ENCODE results near the gene CARD9. TPM values are rescaled to one million over a fixed set of nuclear protein-coding genes. Genes with fewer than 3 reads are reported as not detected.

CARD9 gene
- total RNA-seq, 6 experiments from 2014 or later = 0.48 to 1.6 (median 1.1) TPM

- Histone ChIP-seq H3K27ac (peak within 1 kb of the TSS; percentile 40 to 57 (median 40)), H3K27me3 (no peaks in the 10 kb centered on the region), H3K36me3 (no peaks in the 10 kb centered on the region), H3K9me3 (no peaks in the 10 kb centered on the region), H3K4me1 (no peaks in the 10 kb centered on the region), H3K4me3 (peak within 1 kb of the TSS; percentile 43 to 49 (median 46))
- intact Hi-C loops (cut with DNase I) = no loop called here
- peak; percentile 21 to 65 (median 48) for ATAC-seq
- WGBS (ENCODE audit: insufficient coverage, low coverage, low lambda C conversion rate, missing lambda C conversion rate) = no CpG with 5 or more reads among the region's 88 CpGs
- TF ChIP-seq POLR2A (IDR thresholded peaks at IDR 0.05) (peak; percentile 39), CTCF (IDR thresholded peaks at IDR 0.05) (no peak)
- peak in 1 of 3 donors; percentile 65 for DNase-seq
These were observed 46.0 kb downstream of the CARD9 start, which contains the start of gene GPSM1 for GRCh38 chr9:136327304-136327974. Gene GPSM1, plus strand, starts transcription at chr9:136327539. Its CDS starts 157 bp downstream, at chr9:136327696.

GRCh38 chr9:136326761-136327303 lies 46.6 kb downstream of the CARD9 start:
- H3K27me3 ChIP-seq = no peaks in the 10 kb centered on the region
- peak overlapping the region in 1 of 3 donors; percentile 46 for H3K4me3 ChIP-seq
- H3K36me3 ChIP-seq = no peaks in the 10 kb centered on the region
- intact Hi-C loops (cut with DNase I) = no loop called here
- no peaks in the 10 kb centered on the region for H3K9me3 ChIP-seq
- H3K27ac ChIP-seq = peak overlapping the region; percentile 40 to 57 (median 40)
- ATAC-seq (no peak), DNase-seq (no peak)
- H3K4me1 ChIP-seq = no peaks in the 10 kb centered on the region
- 0% methylated on average over 1 of the region's 17 CpGs for WGBS (ENCODE audit: insufficient coverage, low coverage, low lambda C conversion rate, missing lambda C conversion rate)
- TF ChIP-seq CTCF (IDR thresholded peaks at IDR 0.05) (no peak), POLR2A (IDR thresholded peaks at IDR 0.05) (no peak)

GRCh38 chr9:136326061-136326760 lies 47.3 kb downstream of the CARD9 start:
- H3K4me1 ChIP-seq = no peaks in the 10 kb centered on the region
- TF ChIP-seq POLR2A (IDR thresholded peaks at IDR 0.05) (no peak), CTCF (IDR thresholded peaks at IDR 0.05) (no peak)
- H3K36me3 ChIP-seq = no peaks in the 10 kb centered on the region
- DNase-seq = no peak
- intact Hi-C loops (cut with DNase I) = no loop called here
- H3K9me3 ChIP-seq = no peaks in the 10 kb centered on the region
- WGBS (ENCODE audit: insufficient coverage, low coverage, low lambda C conversion rate, missing lambda C conversion rate) = no CpG with 5 or more reads among the region's 28 CpGs
- ATAC-seq = peak; percentile 7 to 28 (median 21)
- H3K4me3 ChIP-seq = no peak overlapping the region
- H3K27me3 ChIP-seq = no peaks in the 10 kb centered on the region
- H3K27ac ChIP-seq = peak overlapping the region; percentile 40 to 57 (median 40)

- Histone ChIP-seq H3K9me3 (no peaks in the 10 kb centered on the region), H3K4me1 (no peaks in the 10 kb centered on the region), H3K36me3 (no peaks in the 10 kb centered on the region), H3K4me3 (no peak overlapping the region), H3K27ac (no peak overlapping the region), H3K27me3 (no peaks in the 10 kb centered on the region)
- DNase-seq (no peak), ATAC-seq (no peak)
- intact Hi-C loops (cut with DNase I) = no loop called here
- WGBS (ENCODE audit: insufficient coverage, low coverage, low lambda C conversion rate, missing lambda C conversion rate) = 80% methylated on average over 1 of the region's 13 CpGs
- TF ChIP-seq POLR2A (IDR thresholded peaks at IDR 0.05) = no peak
- no peak for TF ChIP-seq CTCF (IDR thresholded peaks at IDR 0.05)
These were observed 48.1 kb downstream of the CARD9 start for GRCh38 chr9:136325358-136325757.
